ENCODE measurements around the gene ABCB1. TPM values are rescaled to one million over a fixed set of nuclear protein-coding genes. Genes with fewer than 3 reads are reported as not detected.

The ABCB1 gene
- total RNA-seq, 2 experiments from 2014 or later: 8.8 to 8.9 TPM

DNA sequence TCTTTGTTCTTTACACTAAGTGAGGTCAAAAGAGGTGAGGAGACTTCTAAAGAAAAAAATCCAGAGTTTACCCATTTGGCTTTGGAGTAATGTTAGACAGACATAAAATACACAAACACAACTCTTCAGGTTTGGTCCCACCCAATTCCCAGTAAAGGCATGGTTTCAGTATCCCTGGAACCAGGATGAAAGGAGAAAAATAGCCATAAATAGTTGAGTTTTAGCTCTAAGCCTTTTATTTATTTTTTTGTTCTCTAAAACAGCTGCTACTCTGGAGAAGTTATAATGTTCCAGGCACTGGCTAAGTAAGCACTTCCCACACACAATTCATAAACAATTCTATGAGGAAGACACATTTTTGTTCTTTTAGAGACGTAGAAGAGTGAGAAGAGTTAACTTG, 4.0 kb downstream of the ABCB1 start:
- TF ChIP-seq, protein P1, sequence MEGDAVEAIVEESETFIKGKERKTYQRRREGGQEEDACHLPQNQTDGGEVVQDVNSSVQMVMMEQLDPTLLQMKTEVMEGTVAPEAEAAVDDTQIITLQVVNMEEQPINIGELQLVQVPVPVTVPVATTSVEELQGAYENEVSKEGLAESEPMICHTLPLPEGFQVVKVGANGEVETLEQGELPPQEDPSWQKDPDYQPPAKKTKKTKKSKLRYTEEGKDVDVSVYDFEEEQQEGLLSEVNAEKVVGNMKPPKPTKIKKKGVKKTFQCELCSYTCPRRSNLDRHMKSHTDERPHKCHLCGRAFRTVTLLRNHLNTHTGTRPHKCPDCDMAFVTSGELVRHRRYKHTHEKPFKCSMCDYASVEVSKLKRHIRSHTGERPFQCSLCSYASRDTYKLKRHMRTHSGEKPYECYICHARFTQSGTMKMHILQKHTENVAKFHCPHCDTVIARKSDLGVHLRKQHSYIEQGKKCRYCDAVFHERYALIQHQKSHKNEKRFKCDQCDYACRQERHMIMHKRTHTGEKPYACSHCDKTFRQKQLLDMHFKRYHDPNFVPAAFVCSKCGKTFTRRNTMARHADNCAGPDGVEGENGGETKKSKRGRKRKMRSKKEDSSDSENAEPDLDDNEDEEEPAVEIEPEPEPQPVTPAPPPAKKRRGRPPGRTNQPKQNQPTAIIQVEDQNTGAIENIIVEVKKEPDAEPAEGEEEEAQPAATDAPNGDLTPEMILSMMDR (IDR thresholded peaks at IDR 0.05): no peak
- Mint-ChIP-seq H3K4me1 (ENCODE audit: low read depth) (peaks cover 36% of the 10 kb centered on the region), H3K9me3 (no peaks in the 10 kb centered on the region), H3K36me3 (ENCODE audit: low read depth) (peaks cover 1% of the 10 kb centered on the region), H3K27ac (no peak overlapping the region), H3K27me3 (peaks cover 2% of the 10 kb centered on the region), H3K4me3 (no peak overlapping the region)
- ChIA-PET POLR2A (no interaction called here), CTCF (interaction anchor here (1.1 kb wide), 1 partner anchor 12 kb away, joined by 3 read pairs; no protein-coding TSS in a partner anchor)
- DNase-seq (no peak), ATAC-seq (no peak)
- intact Hi-C loops (cut with micrococcal nuclease): no loop called here

DNA sequence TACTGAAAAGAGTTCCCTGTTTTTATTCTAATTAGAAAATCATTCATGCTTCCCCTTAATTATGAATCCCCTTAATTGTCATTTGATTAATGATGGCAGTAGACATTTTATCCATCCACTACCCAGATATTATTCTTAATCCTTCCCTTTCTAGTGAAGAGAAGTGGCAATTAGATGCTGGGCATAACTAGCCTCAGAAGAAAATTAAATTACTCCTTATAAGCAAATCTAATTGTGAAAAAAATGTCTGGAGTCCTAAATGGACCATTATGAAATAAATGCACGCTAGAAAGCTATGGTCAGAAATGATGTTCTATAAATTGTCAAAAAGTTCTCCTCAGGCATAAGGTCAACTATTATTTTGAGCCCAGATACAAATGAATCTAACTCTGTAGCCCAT, 4.5 kb downstream of the ABCB1 start:
- Mint-ChIP-seq H3K4me1 (ENCODE audit: low read depth) (peaks cover 33% of the 10 kb centered on the region), H3K4me3 (no peak overlapping the region), H3K36me3 (ENCODE audit: low read depth) (peaks cover 1% of the 10 kb centered on the region), H3K9me3 (no peaks in the 10 kb centered on the region), H3K27ac (no peak overlapping the region), H3K27me3 (no peaks in the 10 kb centered on the region)
- ChIA-PET CTCF (interaction anchor here (1.1 kb wide), 1 partner anchor 12 kb away, joined by 3 read pairs; no protein-coding TSS in a partner anchor), POLR2A (no interaction called here)
- ATAC-seq (no peak), DNase-seq (no peak)
- intact Hi-C loops (cut with micrococcal nuclease): no loop called here
- TF ChIP-seq, protein P1 (IDR thresholded peaks at IDR 0.05): no peak

DNA sequence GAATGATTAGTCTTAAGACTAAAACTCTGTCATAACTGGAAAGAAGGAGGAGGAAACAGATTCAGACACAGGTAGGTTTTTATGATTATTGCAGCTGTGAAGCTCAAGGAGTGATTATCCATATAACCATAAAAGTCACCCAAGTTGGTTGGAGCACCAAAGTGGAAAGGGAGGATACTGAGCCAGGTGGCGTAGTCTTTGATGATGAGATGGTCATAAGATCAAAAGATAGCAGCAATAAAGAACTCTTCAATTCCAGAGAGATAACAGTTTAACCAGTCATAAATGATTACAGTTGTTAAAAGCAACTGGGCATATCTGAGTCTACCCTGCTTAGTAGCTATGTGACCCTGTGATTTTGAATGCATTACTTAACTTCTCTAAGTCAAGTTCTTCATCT, 8.4 kb downstream of the ABCB1 start:
- Mint-ChIP-seq H3K4me1 (ENCODE audit: low read depth) (peaks cover 25% of the 10 kb centered on the region), H3K27me3 (no peaks in the 10 kb centered on the region), H3K4me3 (no peak overlapping the region), H3K36me3 (ENCODE audit: low read depth) (no peaks in the 10 kb centered on the region), H3K9me3 (no peaks in the 10 kb centered on the region), H3K27ac (no peak overlapping the region)
- ChIA-PET POLR2A (interaction anchor here (1.0 kb wide), 1 partner anchor 23 kb away, joined by 3 read pairs; no protein-coding TSS in a partner anchor), CTCF (interaction anchor here (1.4 kb wide), 1 partner anchor 11 kb away, joined by 4 read pairs; no protein-coding TSS in a partner anchor)
- TF ChIP-seq, protein P1 (IDR thresholded peaks at IDR 0.05): no peak
- DNase-seq (no peak), ATAC-seq (no peak)
- intact Hi-C loops (cut with micrococcal nuclease): no loop called here

DNA sequence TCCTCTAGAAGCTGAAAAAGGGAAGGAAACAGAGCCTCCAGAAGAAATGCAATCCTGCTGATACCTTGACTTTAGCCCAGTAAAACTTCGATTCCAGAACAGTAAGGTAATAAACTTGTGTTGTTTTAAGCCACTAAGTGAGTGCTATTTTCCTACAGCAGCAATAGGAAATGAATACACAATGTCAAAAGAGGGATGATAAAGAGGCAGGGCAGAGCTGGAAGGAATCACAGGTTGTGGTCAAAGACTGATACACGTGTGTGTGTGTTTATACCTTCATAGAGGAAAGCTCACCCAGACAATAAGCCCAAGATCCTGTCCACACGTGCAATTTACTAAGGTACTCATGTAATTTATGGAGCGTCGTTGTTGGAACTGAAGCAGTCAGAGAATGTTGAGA, 9.5 kb downstream of the ABCB1 start:
- no peak overlapping the region for H3K4me3 Mint-ChIP-seq
- no peaks in the 10 kb centered on the region for H3K36me3 Mint-ChIP-seq (ENCODE audit: low read depth)
- intact Hi-C loops (cut with micrococcal nuclease): no loop called here
- ATAC-seq: no peak
- DNase-seq: no peak
- ChIA-PET CTCF (no interaction called here), POLR2A (interaction anchor here (1.0 kb wide), 1 partner anchor 22 kb away, joined by 3 read pairs; no protein-coding TSS in a partner anchor)
- H3K27ac Mint-ChIP-seq: no peak overlapping the region
- H3K9me3 Mint-ChIP-seq: no peaks in the 10 kb centered on the region
- H3K4me1 Mint-ChIP-seq (ENCODE audit: low read depth): peaks cover 25% of the 10 kb centered on the region
- TF ChIP-seq, protein P1 (IDR thresholded peaks at IDR 0.05): no peak
- no peaks in the 10 kb centered on the region for H3K27me3 Mint-ChIP-seq

DNA sequence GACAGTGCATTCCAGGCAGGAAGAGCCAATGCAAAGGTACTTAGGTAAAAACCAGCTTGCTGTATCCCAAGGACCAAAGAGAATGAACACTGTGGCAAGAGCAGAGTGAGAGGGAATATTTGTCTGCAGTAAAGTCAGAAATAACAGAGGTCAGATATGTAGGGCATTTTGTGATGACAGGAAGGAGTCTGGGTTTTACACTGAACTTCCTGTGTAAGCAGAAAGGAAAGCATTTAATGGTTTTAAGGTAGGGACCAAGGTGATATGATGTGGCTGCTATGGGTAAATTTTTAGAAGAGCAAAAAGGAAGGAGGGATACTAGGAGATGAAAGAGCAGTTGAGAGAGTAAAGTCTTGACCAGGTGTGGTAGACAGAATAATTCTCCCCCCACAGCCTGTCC, 10.1 kb downstream of the ABCB1 start:
- peaks cover 28% of the 10 kb centered on the region for H3K4me1 Mint-ChIP-seq (ENCODE audit: low read depth)
- H3K27ac Mint-ChIP-seq: no peak overlapping the region
- CTCF ChIA-PET: no interaction called here
- POLR2A ChIA-PET: no interaction called here
- DNase-seq (no peak), ATAC-seq (peak; percentile 71)
- no peaks in the 10 kb centered on the region for H3K9me3 Mint-ChIP-seq
- no peaks in the 10 kb centered on the region for H3K27me3 Mint-ChIP-seq
- intact Hi-C loops (cut with micrococcal nuclease): no loop called here
- no peak overlapping the region for H3K4me3 Mint-ChIP-seq
- H3K36me3 Mint-ChIP-seq (ENCODE audit: low read depth): peaks cover 2% of the 10 kb centered on the region
- TF ChIP-seq, protein P1 (IDR thresholded peaks at IDR 0.05): no peak
